HCT116 (cell line): ENCODE data around the gene VPS39. TPM values are rescaled to one million over a fixed set of nuclear protein-coding genes. Genes with fewer than 3 reads are reported as not detected.

Experiments used
- ATAC-seq: fragments of 200-7000 bp; cut with Tn5 transposase; 2 replicates; pipeline ENCODE4 v1.9.1; 2020; ENCODE audit warnings: mild to moderate bottlenecking, moderate library complexity
- BruUV-seq: library from RNA; stranded (reverse); fragments of 400-500 nt; replicated peaks from 2 replicates; lab custom pipeline; 2021; lab: Mats Ljungman, UMichigan
- CTCF ChIA-PET: fragments of 300-600 bp; sonication (Branson Sonifier 250); formaldehyde crosslinking; loops from one replicate; lab custom pipeline; 2021; ENCODE audit warnings: antibody characterized with exemption; lab: Charles Lee
- POLR2A ChIA-PET: fragments of 300-600, 350-600 bp; sonication (Branson Sonifier 250); formaldehyde crosslinking; loops from one replicate; lab custom pipeline; 2021; ENCODE audit warnings: antibody characterized with exemption; lab: Charles Lee
- RAD21 ChIA-PET, 2 experiments: fragments of 300-600 bp; sonication (Branson Sonifier 250); formaldehyde crosslinking; loops; one replicate each; lab custom pipeline; 2023; ENCODE audit warnings: low total read pairs in 2 of 2; ENCODE audit not compliant: uncharacterized antibody in 2 of 2, unreplicated experiment in 2 of 2, low non-redundant PET in 1 of 2; lab: Charles Lee
- DNase-seq: peaks from one replicate; pipeline ENCODE4 v3.0.0-alpha.2; 2010; ENCODE audit warnings: low read depth, low spot score
- H2AFZ ChIP-seq: fragments of 200-600 bp; shearing (Covaris generic), sonication (generic); 2 replicates; pipeline ENCODE4 v1.6.1; 2017; ENCODE audit warnings: low read depth, mixed run types, mixed read lengths, antibody characterized with exemption, low read length; ENCODE audit not compliant: poor library complexity, severe bottlenecking
- H3K27ac ChIP-seq: 2 replicates; pipeline ENCODE4 v1.5.1; 2012; ENCODE audit warnings: low read depth, low read length
- H3K27me3 ChIP-seq: fragments of 200-600 bp; sonication (generic); 2 replicates; pipeline ENCODE4 v1.6.1; 2016; ENCODE audit warnings: mixed run types, low read length, mixed read lengths; ENCODE audit not compliant: insufficient read depth
- H3K36me3 ChIP-seq, 2 experiments: fragments of 200-500 bp in 1 of 2; fragments of 200-600 bp in 1 of 2; sonication (Bioruptor generic) in 1 of 2; sonication (generic) in 1 of 2; 2 replicates each; pipeline versions ENCODE4 v1.5.1 to v1.6.1; 2014 to 2016; ENCODE audit warnings: low read length in 2 of 2, inconsistent platforms in 1 of 2, mixed read lengths in 1 of 2, mixed run types in 1 of 2; ENCODE audit not compliant: insufficient read depth in 2 of 2, control insufficient read depth in 1 of 2
- H3K4me1 ChIP-seq, 2 experiments: fragments of 200-600 bp in 1 of 2; sonication (generic) in 1 of 2; 2 replicates each; pipeline versions ENCODE4 v1.5.1 to v1.6.1; 2012 to 2017; ENCODE audit warnings: low read length in 2 of 2, inconsistent platforms in 1 of 2, mild to moderate bottlenecking in 1 of 2, mixed read lengths in 1 of 2, mixed run types in 1 of 2, moderate library complexity in 1 of 2; ENCODE audit not compliant: insufficient read depth in 2 of 2, control insufficient read depth in 1 of 2
- H3K4me2 ChIP-seq: fragments of 200-600 bp; sonication (generic); 2 replicates; pipeline ENCODE4 v1.6.1; 2017; ENCODE audit warnings: mixed run types, low read length, mixed read lengths
- H3K4me3 ChIP-seq, 2 experiments: fragments of 200-600 bp in 1 of 2; sonication (generic) in 1 of 2; replicated peaks in 1 of 2; 2 replicates each; pipeline ENCODE4 v1.5.1; 2011 to 2016; ENCODE audit warnings: low read length in 2 of 2, control low read depth in 1 of 2, low read depth in 1 of 2, mild to moderate bottlenecking in 1 of 2, mixed read lengths in 1 of 2, mixed run types in 1 of 2
- H3K79me2 ChIP-seq: fragments of 200-600 bp; sonication (generic); 2 replicates; pipeline ENCODE4 v1.6.1; 2017; ENCODE audit warnings: mild to moderate bottlenecking, mixed run types, low read length, moderate library complexity, mixed read lengths; ENCODE audit not compliant: insufficient read depth
- H3K9ac ChIP-seq: fragments of 200-600 bp; sonication (generic); 2 replicates; pipeline ENCODE4 v1.6.1; 2016; ENCODE audit warnings: low read length, mixed read lengths
- H3K9me2 ChIP-seq: fragments of 200-600 bp; sonication (generic), shearing (Covaris generic); 2 replicates; pipeline ENCODE4 v1.6.1; 2017; ENCODE audit warnings: mixed run types, mild to moderate bottlenecking, moderate library complexity; ENCODE audit not compliant: insufficient read depth
- H3K9me3 ChIP-seq, 2 experiments: fragments of 200-500 bp in 1 of 2; fragments of 200-600 bp in 1 of 2; sonication (Bioruptor generic) in 1 of 2; sonication (generic) in 1 of 2; 2 replicates each; pipeline ENCODE4 v1.6.1; 2014 to 2017; ENCODE audit warnings: low read length in 2 of 2, mixed read lengths in 2 of 2, inconsistent platforms in 1 of 2, low read depth in 1 of 2, mild to moderate bottlenecking in 1 of 2, mixed run types in 1 of 2, moderate library complexity in 1 of 2; ENCODE audit not compliant: control insufficient read depth in 1 of 2, insufficient read depth in 1 of 2
- H4K20me1 ChIP-seq: fragments of 200-600 bp; sonication (generic), shearing (Covaris generic); 2 replicates; pipeline ENCODE4 v1.6.1; 2017; ENCODE audit warnings: mixed run types, mild to moderate bottlenecking, moderate library complexity; ENCODE audit not compliant: insufficient read depth
- ELF1 ChIP-seq: IDR thresholded peaks from 2 replicates; pipeline ENCODE4 v1.6.1; 2012; ENCODE audit warnings: low read depth, borderline replicate concordance
- EZH2 ChIP-seq: fragments of 200-600 bp; sonication (generic); IDR thresholded peaks from 2 replicates; pipeline ENCODE4 v1.6.1; 2017; ENCODE audit warnings: antibody characterized with exemption, mixed run types
- POLR2A ChIP-seq: IDR thresholded peaks from 2 replicates; pipeline ENCODE4 v1.7.0; 2011; ENCODE audit warnings: borderline replicate concordance; ENCODE audit not compliant: insufficient read depth, insufficient read length; ENCODE audit errors: extremely low read depth
- POLR2AphosphoS5 ChIP-seq: IDR thresholded peaks from 2 replicates; pipeline ENCODE4 v1.6.1; 2011; ENCODE audit warnings: mild to moderate bottlenecking, low read depth, low read length, moderate library complexity
- RAD21 ChIP-seq: IDR thresholded peaks from 2 replicates; pipeline ENCODE4 v1.6.1; 2012; ENCODE audit warnings: low read depth, mild to moderate bottlenecking
- SRF ChIP-seq: IDR thresholded peaks from 2 replicates; pipeline ENCODE4 v1.6.1; 2012; ENCODE audit warnings: low read depth
- YY1 ChIP-seq: IDR thresholded peaks from 2 replicates; pipeline ENCODE4 v1.6.1; 2011; ENCODE audit warnings: low read length, low read depth, moderate library complexity, mild to moderate bottlenecking; ENCODE audit not compliant: insufficient replicate concordance; ENCODE audit errors: extremely low read depth
- ZBTB33 ChIP-seq: IDR thresholded peaks from 2 replicates; pipeline ENCODE4 v1.6.1; 2011; ENCODE audit warnings: mild to moderate bottlenecking, low read length, moderate library complexity; ENCODE audit not compliant: insufficient replicate concordance; ENCODE audit errors: extremely low read depth
- intact Hi-C: fragments of 100-400 bp; cut with micrococcal nuclease; formaldehyde crosslinking; loops from 2 replicates; pipeline ENCODE4 v1.10.0; 2022
- total RNA-seq: library from RNA; stranded (reverse); gene quantifications from one replicate; pipeline ENCODE4 v1.2.1, GENCODE V29; 2021; ENCODE audit not compliant: unreplicated experiment

VPS39 gene
- total RNA-seq, 1 experiment from 2014 or later = 40.1 TPM

- intact Hi-C loops = no loop called here
- Histone ChIP-seq H4K20me1 (no peaks in the 10 kb centered on the region), H2AFZ (no peak overlapping the region), H3K27me3 (no peaks in the 10 kb centered on the region), H3K9ac (no peak overlapping the region), H3K4me2 (no peak overlapping the region), H3K79me2 (no peaks in the 10 kb centered on the region), H3K27ac (no peak overlapping the region), H3K4me1 (no peaks in the 10 kb centered on the region), H3K4me3 (no peak overlapping the region), H3K36me3 (peaks cover 28 to 62% of the 10 kb centered on the region in 2 experiments), H3K9me3 (no peaks in the 10 kb centered on the region), H3K9me2 (no peaks in the 10 kb centered on the region)
- POLR2A ChIA-PET = no interaction called here
- DNase-seq = no peak
- RAD21 ChIA-PET = no interaction called here
- TF ChIP-seq YY1 = no peak
- TF ChIP-seq POLR2A = no peak
- TF ChIP-seq SRF = no peak
- no peak for TF ChIP-seq EZH2
- TF ChIP-seq POLR2AphosphoS5 = no peak
- no peak for TF ChIP-seq RAD21
- no peak for TF ChIP-seq ELF1
- TF ChIP-seq ZBTB33 = no peak
- CTCF ChIA-PET = no interaction called here
- BruUV-seq = no TSS peak
- no peak for ATAC-seq
Observed at GRCh38 chr15:42166225-42166940, 41.7 kb downstream of the VPS39 start.
